ENCODE results near the gene PPP1CC.

- TF ChIP-seq CTCF (conservative IDR thresholded peaks at IDR 0.05; ENCODE audit: low read length) (no peak), EZH2phosphoT487 (IDR thresholded peaks at IDR 0.05; ENCODE audit: borderline replicate concordance, low read depth, low read length) (no peak)
Observed at GRCh38 chr12:110774824-110775223, 32.1 kb upstream of the PPP1CC start.

Measured in OCI-LY7 (cell line).